Activated T-helper 2 cell treated with anti-CD3 and anti-CD28 coated beads, Interferon-gamma antibody, Interleukin-2, Interleukin-4, amounts not matched to agents 10 μg/mL and 5 μg/mL and 100 μg/mL, durations not matched to agents 14 hours and 24 hours and 36 hours (primary cell): ENCODE data around the gene CDK14. TPM values are rescaled to one million over a fixed set of nuclear protein-coding genes. Genes with fewer than 3 reads are reported as not detected.

Experiments used
- DNase-seq: peaks from one replicate; pipeline ENCODE4 v3.0.0; 2021; ENCODE audit warnings: low spot score
- H3K27ac Mint-ChIP-seq: one replicate; pipeline ENCODE4 v1.8.0; 2021; ENCODE audit warnings: mixed read lengths
- H3K27me3 Mint-ChIP-seq: one replicate; pipeline ENCODE4 v1.8.0; 2021; ENCODE audit warnings: low read depth, mixed read lengths
- H3K36me3 Mint-ChIP-seq: one replicate; pipeline ENCODE4 v1.8.0; 2021; ENCODE audit warnings: low read depth, mixed read lengths
- H3K4me1 Mint-ChIP-seq: one replicate; pipeline ENCODE4 v1.8.0; 2021; ENCODE audit warnings: low read depth, mixed read lengths
- H3K4me3 Mint-ChIP-seq: one replicate; pipeline ENCODE4 v1.8.0; 2021; ENCODE audit warnings: low read depth, mild to moderate bottlenecking, moderate library complexity, mixed read lengths
- H3K9me3 Mint-ChIP-seq: one replicate; pipeline ENCODE4 v1.8.0; 2021; ENCODE audit warnings: mixed read lengths
- intact Hi-C: fragments of 100-400 bp; cut with micrococcal nuclease; formaldehyde crosslinking; loops from one replicate; pipeline ENCODE4 v1.15.1; 2023
- total RNA-seq: library from RNA; stranded (reverse); gene quantifications from 2 replicates; pipeline ENCODE4 v1.2.3, GENCODE V29; 2022

CDK14 gene
- total RNA-seq, 1 donor from 2014 or later = 2.2 TPM

DNA sequence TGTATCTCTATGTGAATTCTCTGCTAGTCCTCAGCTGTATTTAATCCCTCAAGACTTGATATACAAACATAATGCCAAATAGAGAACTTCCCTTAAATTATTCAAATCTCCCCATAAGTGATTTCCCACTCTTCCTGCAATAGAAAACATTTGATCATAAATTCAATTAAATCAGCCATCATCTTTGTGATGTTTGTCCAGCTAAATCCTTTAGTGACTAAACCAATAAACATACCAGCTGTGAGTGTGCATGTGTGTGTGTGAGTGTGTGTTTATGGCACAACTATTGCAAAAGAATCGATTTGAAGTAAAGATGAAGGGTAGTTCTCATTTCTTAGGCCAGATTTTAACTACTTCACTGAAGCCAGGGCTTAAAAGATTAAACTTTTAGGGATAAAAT is 492.6 kb downstream of the CDK14 start:
- intact Hi-C loops = loop anchor here (5.0 to 10.0 kb wide), 5 partner anchors 176 to 1356 kb away; partner anchors contain the start of genes FZD1 and GATAD1
- H3K4me1 Mint-ChIP-seq = no peaks in the 10 kb centered on the region
- peaks cover 2% of the 10 kb centered on the region for H3K27me3 Mint-ChIP-seq
- H3K27ac Mint-ChIP-seq = no peak overlapping the region
- no peaks in the 10 kb centered on the region for H3K9me3 Mint-ChIP-seq
- DNase-seq = no peak
- no peak overlapping the region for H3K4me3 Mint-ChIP-seq
- H3K36me3 Mint-ChIP-seq = no peaks in the 10 kb centered on the region

- no peaks in the 10 kb centered on the region for H3K36me3 Mint-ChIP-seq
- H3K4me1 Mint-ChIP-seq = no peaks in the 10 kb centered on the region
- H3K4me3 Mint-ChIP-seq = no peak overlapping the region
- DNase-seq = no peak
- intact Hi-C loops = loop anchor here (5.0 to 10.0 kb wide), 5 partner anchors 175 to 1355 kb away; partner anchors contain the start of genes FZD1 and GATAD1
- H3K27me3 Mint-ChIP-seq = peaks cover 2% of the 10 kb centered on the region
- H3K27ac Mint-ChIP-seq = no peak overlapping the region
- H3K9me3 Mint-ChIP-seq = no peaks in the 10 kb centered on the region
Observed at GRCh38 chr7:91089382-91089963, 493.4 kb downstream of the CDK14 start.

DNA sequence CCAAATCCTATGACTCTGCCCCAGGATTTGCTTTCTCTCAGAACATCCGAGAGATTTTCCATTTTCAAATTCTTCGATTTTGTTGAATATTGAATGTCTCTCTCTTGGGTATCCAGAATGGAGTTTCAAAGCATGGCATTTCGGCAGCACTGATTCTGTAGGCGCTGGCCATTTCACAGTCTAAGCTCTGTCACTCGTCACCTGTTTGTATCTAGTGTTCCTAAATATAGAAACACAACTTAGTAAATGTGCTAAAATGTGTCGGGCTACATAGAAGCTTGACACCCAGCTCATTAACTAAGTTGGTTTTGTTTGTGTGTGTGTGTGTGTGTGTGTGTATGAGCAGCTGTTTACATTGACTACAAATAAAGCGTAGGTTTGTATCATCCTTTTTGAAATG is 494.6 kb downstream of the CDK14 start:
- Mint-ChIP-seq H3K4me1 (no peaks in the 10 kb centered on the region), H3K27me3 (peaks cover 2% of the 10 kb centered on the region), H3K36me3 (no peaks in the 10 kb centered on the region), H3K27ac (no peak overlapping the region), H3K9me3 (no peaks in the 10 kb centered on the region), H3K4me3 (no peak overlapping the region)
- DNase-seq = no peak
- intact Hi-C loops = no loop called here

DNA sequence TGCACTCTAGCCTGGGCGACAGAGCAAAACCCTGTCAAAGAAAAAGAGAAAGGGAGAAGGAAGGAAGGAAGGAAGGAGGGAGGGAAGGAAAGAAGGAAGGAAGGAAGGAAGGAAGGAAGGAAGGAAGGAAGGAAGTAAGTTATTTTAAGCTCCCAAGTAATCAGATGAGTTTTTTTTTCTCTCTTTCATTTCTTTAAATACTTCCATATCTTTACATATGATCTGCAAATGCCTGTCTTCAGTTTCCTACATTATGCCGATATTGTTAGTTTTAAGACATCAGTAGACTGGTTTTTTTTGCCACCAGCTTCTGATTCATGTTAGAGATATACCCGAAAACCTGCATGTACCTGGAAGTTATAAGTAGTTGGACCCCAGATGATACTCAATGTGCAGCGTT is 495.5 kb downstream of the CDK14 start:
- H3K27ac Mint-ChIP-seq = no peak overlapping the region
- no peaks in the 10 kb centered on the region for H3K4me1 Mint-ChIP-seq
- DNase-seq = no peak
- no peaks in the 10 kb centered on the region for H3K36me3 Mint-ChIP-seq
- intact Hi-C loops = no loop called here
- peaks cover 2% of the 10 kb centered on the region for H3K27me3 Mint-ChIP-seq
- no peak overlapping the region for H3K4me3 Mint-ChIP-seq
- H3K9me3 Mint-ChIP-seq = no peaks in the 10 kb centered on the region

GRCh38 chr7:91093181-91093580 is 497.1 kb downstream of the CDK14 start:
- no peaks in the 10 kb centered on the region for H3K36me3 Mint-ChIP-seq
- intact Hi-C loops = no loop called here
- H3K4me1 Mint-ChIP-seq = no peaks in the 10 kb centered on the region
- H3K27me3 Mint-ChIP-seq = peaks cover 2% of the 10 kb centered on the region
- H3K27ac Mint-ChIP-seq = no peak overlapping the region
- H3K4me3 Mint-ChIP-seq = no peak overlapping the region
- no peak for DNase-seq
- no peaks in the 10 kb centered on the region for H3K9me3 Mint-ChIP-seq

GRCh38 chr7:91098566-91098965 is 502.4 kb downstream of the CDK14 start:
- no peaks in the 10 kb centered on the region for H3K36me3 Mint-ChIP-seq
- no peak overlapping the region for H3K27ac Mint-ChIP-seq
- no peaks in the 10 kb centered on the region for H3K9me3 Mint-ChIP-seq
- intact Hi-C loops = no loop called here
- peaks cover 1% of the 10 kb centered on the region for H3K27me3 Mint-ChIP-seq
- no peak for DNase-seq
- H3K4me3 Mint-ChIP-seq = no peak overlapping the region
- no peaks in the 10 kb centered on the region for H3K4me1 Mint-ChIP-seq

- no peak overlapping the region for H3K4me3 Mint-ChIP-seq
- H3K36me3 Mint-ChIP-seq = no peaks in the 10 kb centered on the region
- no peak for DNase-seq
- intact Hi-C loops = no loop called here
- H3K4me1 Mint-ChIP-seq = no peaks in the 10 kb centered on the region
- H3K9me3 Mint-ChIP-seq = no peaks in the 10 kb centered on the region
- peaks cover 1% of the 10 kb centered on the region for H3K27me3 Mint-ChIP-seq
- H3K27ac Mint-ChIP-seq = no peak overlapping the region
Observed at GRCh38 chr7:91103363-91103762, 507.2 kb downstream of the CDK14 start.

DNA sequence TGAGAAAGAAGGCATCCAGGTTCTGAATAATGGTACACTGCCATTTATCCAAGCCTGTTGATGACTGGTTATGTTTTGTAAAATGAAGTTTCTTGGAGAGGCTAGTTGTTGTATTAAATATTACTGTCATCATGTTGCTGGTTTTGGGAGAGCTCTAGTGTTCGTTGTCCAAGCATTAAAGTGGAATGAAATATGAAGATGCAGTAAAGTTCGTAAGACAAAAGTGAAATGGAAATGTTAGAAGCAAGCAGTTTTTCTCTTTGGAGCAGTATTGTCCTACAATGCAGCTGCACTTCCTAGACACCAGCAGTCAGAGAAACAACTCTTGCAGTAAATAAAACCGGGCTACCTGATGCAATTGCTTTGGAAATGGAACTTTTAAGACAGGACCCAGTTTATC is 511.3 kb downstream of the CDK14 start:
- no peak for DNase-seq
- Mint-ChIP-seq H3K4me3 (no peak overlapping the region), H3K27ac (no peak overlapping the region), H3K36me3 (no peaks in the 10 kb centered on the region), H3K27me3 (no peaks in the 10 kb centered on the region), H3K9me3 (no peaks in the 10 kb centered on the region), H3K4me1 (no peaks in the 10 kb centered on the region)
- intact Hi-C loops = no loop called here

DNA sequence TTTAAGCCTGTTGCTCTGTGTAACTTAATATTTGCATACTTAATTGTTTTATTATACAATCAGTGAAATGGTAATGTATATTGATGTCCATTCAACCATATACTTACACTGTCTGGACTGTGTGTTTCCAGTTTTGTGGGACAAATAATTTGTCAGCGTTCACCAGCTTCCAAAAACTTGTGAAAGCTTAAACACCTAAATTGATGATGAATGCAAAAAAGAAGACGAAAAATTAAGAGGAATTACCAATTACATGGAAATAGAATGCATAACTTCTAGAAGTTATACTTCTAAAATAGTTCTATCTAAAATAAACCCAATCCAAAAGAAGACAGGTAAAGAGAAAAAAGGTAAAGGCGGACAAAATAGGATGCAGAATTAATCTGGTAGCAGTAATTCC is 513.1 kb downstream of the CDK14 start:
- no peak overlapping the region for H3K27ac Mint-ChIP-seq

GRCh38 chr7:91112902-91113341 is 516.8 kb downstream of the CDK14 start:
- Mint-ChIP-seq H3K9me3 (no peaks in the 10 kb centered on the region), H3K27me3 (no peaks in the 10 kb centered on the region), H3K4me3 (no peak overlapping the region), H3K36me3 (no peaks in the 10 kb centered on the region), H3K27ac (no peak overlapping the region), H3K4me1 (no peaks in the 10 kb centered on the region)
- DNase-seq = no peak
- intact Hi-C loops = no loop called here

More for the DNA sequence above, 513.1 kb downstream of the CDK14 start:
- intact Hi-C loops = no loop called here
- DNase-seq = no peak
- H3K4me1 Mint-ChIP-seq = no peaks in the 10 kb centered on the region
- no peak overlapping the region for H3K4me3 Mint-ChIP-seq
- H3K27me3 Mint-ChIP-seq = no peaks in the 10 kb centered on the region
- no peaks in the 10 kb centered on the region for H3K9me3 Mint-ChIP-seq
- H3K36me3 Mint-ChIP-seq = no peaks in the 10 kb centered on the region

DNA sequence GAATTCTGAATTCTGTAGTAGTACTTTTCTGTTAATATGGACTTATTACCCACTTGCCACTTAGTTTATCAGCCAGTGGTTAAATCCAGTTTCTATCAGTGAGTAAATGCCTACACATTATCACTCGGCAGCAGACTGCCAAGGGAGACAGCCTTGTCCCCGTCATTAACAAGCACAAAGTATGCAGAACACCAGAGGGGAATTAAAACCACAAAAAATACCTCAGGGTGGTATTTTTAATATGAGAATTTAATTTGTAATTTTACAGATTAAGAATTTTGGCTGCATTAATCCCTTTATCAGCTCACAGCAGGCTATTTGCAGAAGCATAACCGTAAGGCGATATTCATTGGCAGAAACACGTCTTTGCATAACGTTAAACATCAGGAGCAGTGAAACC is 518.1 kb downstream of the CDK14 start:
- H3K4me1 Mint-ChIP-seq = no peaks in the 10 kb centered on the region
- no peaks in the 10 kb centered on the region for H3K27me3 Mint-ChIP-seq
- intact Hi-C loops = no loop called here

GRCh38 chr7:91126762-91127161 is 530.6 kb downstream of the CDK14 start:
- no peak overlapping the region for H3K27ac Mint-ChIP-seq
- no peak for DNase-seq
- H3K4me3 Mint-ChIP-seq = no peak overlapping the region
- H3K4me1 Mint-ChIP-seq = no peaks in the 10 kb centered on the region
- H3K9me3 Mint-ChIP-seq = no peaks in the 10 kb centered on the region
- H3K36me3 Mint-ChIP-seq = no peaks in the 10 kb centered on the region
- H3K27me3 Mint-ChIP-seq = no peaks in the 10 kb centered on the region
- intact Hi-C loops = no loop called here

More for the DNA sequence above, 518.1 kb downstream of the CDK14 start:
- Mint-ChIP-seq H3K4me3 (no peak overlapping the region), H3K27ac (no peak overlapping the region), H3K36me3 (no peaks in the 10 kb centered on the region), H3K9me3 (no peaks in the 10 kb centered on the region)
- no peak for DNase-seq

DNA sequence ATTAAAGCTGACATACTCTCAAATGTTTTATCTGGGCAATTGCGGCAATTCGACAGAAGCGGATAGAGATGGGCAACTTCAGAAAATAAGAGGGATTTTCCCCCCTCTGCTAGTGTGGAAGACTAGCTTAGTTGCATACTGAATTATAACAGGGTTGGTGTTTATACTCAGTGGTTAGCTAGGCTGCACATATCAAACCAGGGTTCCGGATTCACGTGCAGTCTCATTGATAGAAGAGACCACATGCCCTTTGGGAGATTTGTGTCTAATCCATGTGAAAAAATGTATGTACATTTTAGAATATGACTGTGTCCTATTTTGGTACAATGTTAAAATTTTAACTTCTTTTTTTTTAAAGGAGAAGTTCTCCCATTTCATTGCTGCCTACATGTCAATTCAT is 531.2 kb downstream of the CDK14 start:
- intact Hi-C loops = no loop called here
- Mint-ChIP-seq H3K9me3 (no peaks in the 10 kb centered on the region), H3K27ac (no peak overlapping the region), H3K4me3 (no peak overlapping the region), H3K4me1 (no peaks in the 10 kb centered on the region), H3K27me3 (no peaks in the 10 kb centered on the region), H3K36me3 (no peaks in the 10 kb centered on the region)
- DNase-seq = no peak

GRCh38 chr7:91127959-91128358 is 531.8 kb downstream of the CDK14 start:
- Mint-ChIP-seq H3K27ac (no peak overlapping the region), H3K4me3 (no peak overlapping the region), H3K27me3 (no peaks in the 10 kb centered on the region), H3K36me3 (no peaks in the 10 kb centered on the region), H3K4me1 (no peaks in the 10 kb centered on the region), H3K9me3 (no peaks in the 10 kb centered on the region)
- DNase-seq = no peak
- intact Hi-C loops = no loop called here
